Mesenchymal stem cell (in vitro differentiated cells and primary cell): ENCODE measurements around the gene NIBAN1.

Experiments used
- DNase-seq: peaks from one replicate; pipeline ENCODE4 v3.0.0-alpha.2; 2013
- H2AFZ ChIP-seq: one replicate; pipeline ENCODE4 v1.6.1; 2013; ENCODE audit warnings: low read depth, mild to moderate bottlenecking, control low read depth, inconsistent platforms, low read length, moderate library complexity
- H2AK5ac ChIP-seq: 2 replicates; pipeline ENCODE4 v1.6.1; 2013; ENCODE audit warnings: low read length, moderate library complexity, mild to moderate bottlenecking, inconsistent platforms; ENCODE audit not compliant: severe bottlenecking
- H2BK120ac ChIP-seq: one replicate; pipeline ENCODE4 v1.6.1; 2013; ENCODE audit warnings: low read depth, mild to moderate bottlenecking, inconsistent platforms, low read length, moderate library complexity
- H2BK12ac ChIP-seq, 2 experiments: one replicate each; pipeline ENCODE4 v1.6.1; 2013; ENCODE audit warnings: inconsistent platforms in 2 of 2, low read length in 2 of 2, mild to moderate bottlenecking in 2 of 2, moderate library complexity in 2 of 2, control low read depth in 1 of 2
- H2BK15ac ChIP-seq: one replicate; pipeline ENCODE4 v1.6.1; 2013; ENCODE audit warnings: mild to moderate bottlenecking, low read depth, inconsistent platforms; ENCODE audit not compliant: poor library complexity, severe bottlenecking
- H2BK5ac ChIP-seq: 2 replicates; pipeline ENCODE4 v1.6.1; 2013; ENCODE audit warnings: low read depth, mild to moderate bottlenecking, low read length, control low read depth, inconsistent platforms; ENCODE audit not compliant: poor library complexity, severe bottlenecking
- H3K14ac ChIP-seq, 2 experiments: one replicate each; pipeline ENCODE4 v1.6.1; 2013; ENCODE audit warnings: inconsistent platforms in 2 of 2, low read length in 2 of 2, control low read depth in 1 of 2, mild to moderate bottlenecking in 1 of 2, moderate library complexity in 1 of 2
- H3K18ac ChIP-seq, 2 experiments: one replicate each; pipeline ENCODE4 v1.6.1; 2013; ENCODE audit warnings: inconsistent platforms in 2 of 2, low read length in 2 of 2, control low read depth in 1 of 2, low read depth in 1 of 2, mild to moderate bottlenecking in 1 of 2
- H3K23ac ChIP-seq, 2 experiments: one replicate each; pipeline ENCODE4 v1.6.1; 2013; ENCODE audit warnings: inconsistent platforms in 2 of 2, low read length in 2 of 2, mild to moderate bottlenecking in 2 of 2, moderate library complexity in 2 of 2, control low read depth in 1 of 2
- H3K27ac ChIP-seq: 2 replicates; pipeline ENCODE4 v1.5.1; 2013; ENCODE audit warnings: mild to moderate bottlenecking, moderate library complexity, low read length, control low read depth, inconsistent platforms; ENCODE audit not compliant: poor library complexity, severe bottlenecking
- H3K27me3 ChIP-seq, 2 experiments: 2 replicates each; pipeline versions ENCODE4 v1.6.1 to v1.7.0; 2013; ENCODE audit warnings: low read length in 2 of 2, mild to moderate bottlenecking in 2 of 2, moderate library complexity in 2 of 2, control low read depth in 1 of 2, inconsistent platforms in 1 of 2; ENCODE audit not compliant: control insufficient read depth in 1 of 2, insufficient read depth in 1 of 2
- H3K36me3 ChIP-seq, 2 experiments: 2 replicates each; pipeline versions ENCODE4 v1.6.1 to v1.7.0; 2013; ENCODE audit warnings: low read length in 2 of 2, control low read depth in 1 of 2, inconsistent platforms in 1 of 2, low read depth in 1 of 2, mild to moderate bottlenecking in 1 of 2; ENCODE audit not compliant: insufficient read depth in 2 of 2, control insufficient read depth in 1 of 2
- H3K4ac ChIP-seq, 2 experiments: one replicate each; pipeline ENCODE4 v1.6.1; 2013; ENCODE audit warnings: inconsistent platforms in 2 of 2, low read length in 2 of 2, mild to moderate bottlenecking in 2 of 2, moderate library complexity in 2 of 2, control low read depth in 1 of 2, low read depth in 1 of 2
- H3K4me1 ChIP-seq: 2 replicates; pipeline ENCODE4 v1.6.1; 2013; ENCODE audit warnings: low read depth, low read length, control low read depth; ENCODE audit not compliant: control insufficient read depth, insufficient read depth
- H3K4me2 ChIP-seq: 2 replicates; pipeline ENCODE4 v1.6.1; 2013; ENCODE audit warnings: low read length, mild to moderate bottlenecking, inconsistent platforms; ENCODE audit not compliant: poor library complexity, severe bottlenecking
- H3K4me3 ChIP-seq, 2 experiments: 2 replicates each; pipeline versions ENCODE4 v1.5.1 to v1.7.0; 2013; ENCODE audit warnings: low read length in 2 of 2, mild to moderate bottlenecking in 2 of 2, control low read depth in 1 of 2, low read depth in 1 of 2; ENCODE audit not compliant: insufficient read depth in 1 of 2
- H3K79me1 ChIP-seq: replicated peaks from 2 replicates; pipeline ENCODE4 v1.6.1; 2013; ENCODE audit warnings: mild to moderate bottlenecking, control low read depth, low read length, inconsistent platforms; ENCODE audit not compliant: poor library complexity, severe bottlenecking
- H3K9ac ChIP-seq: 2 replicates; pipeline ENCODE4 v1.7.0; 2013; ENCODE audit warnings: mild to moderate bottlenecking, low read length, moderate library complexity
- H3K9me3 ChIP-seq: 2 replicates; pipeline ENCODE4 v1.7.0; 2013; ENCODE audit warnings: mild to moderate bottlenecking, low read length; ENCODE audit not compliant: control insufficient read depth
- H4K8ac ChIP-seq: one replicate; pipeline ENCODE4 v1.6.1; 2013; ENCODE audit warnings: inconsistent platforms, mild to moderate bottlenecking, low read length, moderate library complexity
- H4K91ac ChIP-seq: one replicate; pipeline ENCODE4 v1.6.1; 2013; ENCODE audit warnings: mild to moderate bottlenecking, low read length, inconsistent platforms
- WGBS: methylation state at CpG from one replicate; pipeline ENCODE4 v1.1.7; 2013; ENCODE audit warnings: mixed read lengths; 5-methylcytosine and 5-hydroxymethylcytosine counted together

The NIBAN1 gene

GRCh38 chr1:184965944-184966860 is 8.1 kb downstream of the NIBAN1 start:
- peak overlapping the region; percentile 49 for H2BK120ac ChIP-seq
- H3K36me3 ChIP-seq, result peaks cover 0 to 41% of the 10 kb centered on the region in 2 experiments
- no peak overlapping the region for H3K4me2 ChIP-seq
- no peaks in the 10 kb centered on the region for H3K9me3 ChIP-seq
- H2AK5ac ChIP-seq, result no peak overlapping the region
- peak overlapping the region in 1 of 2 experiments; percentile 66 for H2BK12ac ChIP-seq
- H3K23ac ChIP-seq, result no peak overlapping the region
- H2AFZ ChIP-seq, result no peak overlapping the region
- no peak overlapping the region for H3K14ac ChIP-seq
- peak overlapping the region in 1 of 2 experiments; percentile 2 for H3K4ac ChIP-seq
- peaks cover 5% of the 10 kb centered on the region for H3K4me1 ChIP-seq
- H3K27ac ChIP-seq, result no peak overlapping the region
- H2BK15ac ChIP-seq, result no peak overlapping the region
- H4K8ac ChIP-seq, result no peak overlapping the region
- no peak overlapping the region for H2BK5ac ChIP-seq
- H3K79me1 ChIP-seq, result peaks cover 2% of the 10 kb centered on the region
- WGBS, result 98% methylated on average over 3 of the region's 4 CpGs
- H3K4me3 ChIP-seq, result peak overlapping the region in 1 of 2 experiments; percentile 16
- H3K27me3 ChIP-seq, result no peaks in the 10 kb centered on the region
- H4K91ac ChIP-seq, result no peak overlapping the region
- no peak overlapping the region for H3K9ac ChIP-seq
- DNase-seq, result peak; percentile 38
- peak overlapping the region in 1 of 2 experiments; percentile 28 for H3K18ac ChIP-seq

- H3K4me2 ChIP-seq, result no peak overlapping the region
- no peak overlapping the region for H4K91ac ChIP-seq
- no peak overlapping the region for H2BK120ac ChIP-seq
- no peak for DNase-seq
- H4K8ac ChIP-seq, result no peak overlapping the region
- no peaks in the 10 kb centered on the region for H3K27me3 ChIP-seq
- H3K23ac ChIP-seq, result no peak overlapping the region
- H2BK5ac ChIP-seq, result no peak overlapping the region
- H2BK12ac ChIP-seq, result peak overlapping the region in 1 of 2 experiments; percentile 3
- no peak overlapping the region for H2AFZ ChIP-seq
- no peak overlapping the region for H3K9ac ChIP-seq
- peaks cover 2% of the 10 kb centered on the region for H3K79me1 ChIP-seq
- no peak overlapping the region for H3K27ac ChIP-seq
- H3K4ac ChIP-seq, result no peak overlapping the region
- H3K9me3 ChIP-seq, result no peaks in the 10 kb centered on the region
- H3K18ac ChIP-seq, result no peak overlapping the region
- H3K36me3 ChIP-seq, result peaks cover 0 to 41% of the 10 kb centered on the region in 2 experiments
- H2AK5ac ChIP-seq, result no peak overlapping the region
- WGBS, result 95% methylated on average over 3 of the region's 8 CpGs
- no peak overlapping the region for H3K4me3 ChIP-seq
- no peak overlapping the region for H3K14ac ChIP-seq
- peaks cover 3% of the 10 kb centered on the region for H3K4me1 ChIP-seq
- H2BK15ac ChIP-seq, result no peak overlapping the region
Measured at GRCh38 chr1:184965439-184965838, 8.9 kb downstream of the NIBAN1 start.

GRCh38 chr1:184959626-184960025 is 14.7 kb downstream of the NIBAN1 start:
- Histone ChIP-seq H2AK5ac (no peak overlapping the region), H2BK5ac (no peak overlapping the region), H3K14ac (no peak overlapping the region), H2AFZ (no peak overlapping the region), H3K4ac (no peak overlapping the region), H3K4me1 (no peaks in the 10 kb centered on the region), H3K36me3 (peaks cover 0 to 38% of the 10 kb centered on the region in 2 experiments), H3K27me3 (no peaks in the 10 kb centered on the region), H2BK12ac (no peak overlapping the region), H3K79me1 (no peaks in the 10 kb centered on the region), H2BK120ac (no peak overlapping the region), H2BK15ac (no peak overlapping the region), H3K27ac (no peak overlapping the region), H4K91ac (no peak overlapping the region), H3K23ac (no peak overlapping the region), H3K9me3 (no peaks in the 10 kb centered on the region), H3K4me2 (no peak overlapping the region), H4K8ac (no peak overlapping the region), H3K18ac (no peak overlapping the region), H3K9ac (peak overlapping the region; percentile 23), H3K4me3 (no peak overlapping the region)
- no peak for DNase-seq
- WGBS, result no CpG with 5 or more reads among the region's 1 CpG

- 29% methylated on average over 3 of the region's 4 CpGs for WGBS
- H3K4me1 ChIP-seq, result no peaks in the 10 kb centered on the region
- no peak overlapping the region for H3K9ac ChIP-seq
- H3K18ac ChIP-seq, result peak overlapping the region in 1 of 2 experiments; percentile 70
- H3K36me3 ChIP-seq, result peaks cover 0 to 29% of the 10 kb centered on the region in 2 experiments
- no peak overlapping the region for H2AFZ ChIP-seq
- no peak overlapping the region for H3K14ac ChIP-seq
- H4K91ac ChIP-seq, result peak overlapping the region; percentile 7
- H3K27me3 ChIP-seq, result no peaks in the 10 kb centered on the region
- no peak overlapping the region for H3K4me2 ChIP-seq
- H2BK120ac ChIP-seq, result no peak overlapping the region
- H3K79me1 ChIP-seq, result no peaks in the 10 kb centered on the region
- H3K27ac ChIP-seq, result no peak overlapping the region
- no peak overlapping the region for H3K4me3 ChIP-seq
- no peaks in the 10 kb centered on the region for H3K9me3 ChIP-seq
- peak; percentile 54 for DNase-seq
- no peak overlapping the region for H2BK12ac ChIP-seq
- no peak overlapping the region for H3K23ac ChIP-seq
- H3K4ac ChIP-seq, result no peak overlapping the region
- no peak overlapping the region for H2BK15ac ChIP-seq
- no peak overlapping the region for H2AK5ac ChIP-seq
- H4K8ac ChIP-seq, result no peak overlapping the region
- no peak overlapping the region for H2BK5ac ChIP-seq
Measured at GRCh38 chr1:184958554-184959353, 15.6 kb downstream of the NIBAN1 start.
